ENCODE data around the gene CACNA2D1. TPM values are rescaled to one million over a fixed set of nuclear protein-coding genes. Genes with fewer than 3 reads are reported as not detected.

CACNA2D1 gene
- total RNA-seq, 1 experiment from 2014 or later, result 9.8 TPM

DNA sequence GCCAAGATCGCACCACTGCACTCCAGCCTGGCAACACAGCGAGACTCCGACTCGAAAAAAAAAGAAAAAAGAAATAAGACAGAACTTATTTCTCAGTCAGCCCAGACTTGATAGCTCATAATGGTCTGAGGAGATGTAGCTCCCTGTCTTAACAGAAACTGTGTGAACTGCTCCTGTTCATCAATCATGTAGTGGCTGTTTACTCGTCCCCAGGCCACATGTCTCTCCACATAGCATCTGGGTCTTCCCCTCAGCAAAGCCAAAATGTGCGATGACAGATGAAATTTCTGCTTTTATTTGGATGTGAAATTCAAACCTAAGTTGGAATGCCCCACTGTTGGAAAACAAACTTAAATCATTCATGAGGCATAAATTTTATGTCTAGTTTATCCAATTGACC lies 219.0 kb downstream of the CACNA2D1 start:
- ATAC-seq (no peak), DNase-seq (ENCODE audit: low read depth, low spot score) (no peak)
- Histone ChIP-seq H3K9me3 (ENCODE audit: control insufficient read depth, insufficient read depth, low read depth, low read length) (no peaks in the 10 kb centered on the region), H3K4me3 (ENCODE audit: low read depth in 2 of 2, low read length in 2 of 2) (no peak overlapping the region), H3K36me3 (ENCODE audit: control insufficient read depth, insufficient read depth, low read length) (no peaks in the 10 kb centered on the region), H3K27ac (ENCODE audit: low read length) (no peak overlapping the region), H3K27me3 (ENCODE audit: control insufficient read depth, insufficient read depth, low read length) (no peaks in the 10 kb centered on the region), H3K4me1 (ENCODE audit: control insufficient read depth, insufficient read depth, low read length) (no peaks in the 10 kb centered on the region)
- in situ Hi-C loops (cut with HindIII; ENCODE audit: low pct_unique_long_range_greater_than_20kb, low sequenced_read_pairs), result no loop called here
- TF ChIP-seq TCF7L2 (IDR thresholded peaks at IDR 0.05; ENCODE audit: low read depth, low read length) (no peak), POLR2AphosphoS5 (IDR thresholded peaks at IDR 0.05; ENCODE audit: low read depth, low read length) (no peak), SIN3A (IDR thresholded peaks at IDR 0.05; ENCODE audit: borderline replicate concordance, insufficient read depth, low read depth, low read length) (no peak)
- TF ChIP-seq, protein P1, sequence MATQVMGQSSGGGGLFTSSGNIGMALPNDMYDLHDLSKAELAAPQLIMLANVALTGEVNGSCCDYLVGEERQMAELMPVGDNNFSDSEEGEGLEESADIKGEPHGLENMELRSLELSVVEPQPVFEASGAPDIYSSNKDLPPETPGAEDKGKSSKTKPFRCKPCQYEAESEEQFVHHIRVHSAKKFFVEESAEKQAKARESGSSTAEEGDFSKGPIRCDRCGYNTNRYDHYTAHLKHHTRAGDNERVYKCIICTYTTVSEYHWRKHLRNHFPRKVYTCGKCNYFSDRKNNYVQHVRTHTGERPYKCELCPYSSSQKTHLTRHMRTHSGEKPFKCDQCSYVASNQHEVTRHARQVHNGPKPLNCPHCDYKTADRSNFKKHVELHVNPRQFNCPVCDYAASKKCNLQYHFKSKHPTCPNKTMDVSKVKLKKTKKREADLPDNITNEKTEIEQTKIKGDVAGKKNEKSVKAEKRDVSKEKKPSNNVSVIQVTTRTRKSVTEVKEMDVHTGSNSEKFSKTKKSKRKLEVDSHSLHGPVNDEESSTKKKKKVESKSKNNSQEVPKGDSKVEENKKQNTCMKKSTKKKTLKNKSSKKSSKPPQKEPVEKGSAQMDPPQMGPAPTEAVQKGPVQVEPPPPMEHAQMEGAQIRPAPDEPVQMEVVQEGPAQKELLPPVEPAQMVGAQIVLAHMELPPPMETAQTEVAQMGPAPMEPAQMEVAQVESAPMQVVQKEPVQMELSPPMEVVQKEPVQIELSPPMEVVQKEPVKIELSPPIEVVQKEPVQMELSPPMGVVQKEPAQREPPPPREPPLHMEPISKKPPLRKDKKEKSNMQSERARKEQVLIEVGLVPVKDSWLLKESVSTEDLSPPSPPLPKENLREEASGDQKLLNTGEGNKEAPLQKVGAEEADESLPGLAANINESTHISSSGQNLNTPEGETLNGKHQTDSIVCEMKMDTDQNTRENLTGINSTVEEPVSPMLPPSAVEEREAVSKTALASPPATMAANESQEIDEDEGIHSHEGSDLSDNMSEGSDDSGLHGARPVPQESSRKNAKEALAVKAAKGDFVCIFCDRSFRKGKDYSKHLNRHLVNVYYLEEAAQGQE (IDR thresholded peaks at IDR 0.05; ENCODE audit: insufficient read depth in 1 of 2, low read depth in 2 of 2, low read length in 1 of 2), result no peak
- TF ChIP-seq, protein P2, sequence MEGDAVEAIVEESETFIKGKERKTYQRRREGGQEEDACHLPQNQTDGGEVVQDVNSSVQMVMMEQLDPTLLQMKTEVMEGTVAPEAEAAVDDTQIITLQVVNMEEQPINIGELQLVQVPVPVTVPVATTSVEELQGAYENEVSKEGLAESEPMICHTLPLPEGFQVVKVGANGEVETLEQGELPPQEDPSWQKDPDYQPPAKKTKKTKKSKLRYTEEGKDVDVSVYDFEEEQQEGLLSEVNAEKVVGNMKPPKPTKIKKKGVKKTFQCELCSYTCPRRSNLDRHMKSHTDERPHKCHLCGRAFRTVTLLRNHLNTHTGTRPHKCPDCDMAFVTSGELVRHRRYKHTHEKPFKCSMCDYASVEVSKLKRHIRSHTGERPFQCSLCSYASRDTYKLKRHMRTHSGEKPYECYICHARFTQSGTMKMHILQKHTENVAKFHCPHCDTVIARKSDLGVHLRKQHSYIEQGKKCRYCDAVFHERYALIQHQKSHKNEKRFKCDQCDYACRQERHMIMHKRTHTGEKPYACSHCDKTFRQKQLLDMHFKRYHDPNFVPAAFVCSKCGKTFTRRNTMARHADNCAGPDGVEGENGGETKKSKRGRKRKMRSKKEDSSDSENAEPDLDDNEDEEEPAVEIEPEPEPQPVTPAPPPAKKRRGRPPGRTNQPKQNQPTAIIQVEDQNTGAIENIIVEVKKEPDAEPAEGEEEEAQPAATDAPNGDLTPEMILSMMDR (IDR thresholded peaks at IDR 0.05), result no peak
- no TSS peak for BruUV-seq (replicated peaks)
- intact Hi-C loops (cut with micrococcal nuclease; ENCODE audit: unreplicated experiment), result no loop called here
- POLR2A ChIA-PET, result no interaction called here
- CTCF ChIA-PET, result no interaction called here

DNA sequence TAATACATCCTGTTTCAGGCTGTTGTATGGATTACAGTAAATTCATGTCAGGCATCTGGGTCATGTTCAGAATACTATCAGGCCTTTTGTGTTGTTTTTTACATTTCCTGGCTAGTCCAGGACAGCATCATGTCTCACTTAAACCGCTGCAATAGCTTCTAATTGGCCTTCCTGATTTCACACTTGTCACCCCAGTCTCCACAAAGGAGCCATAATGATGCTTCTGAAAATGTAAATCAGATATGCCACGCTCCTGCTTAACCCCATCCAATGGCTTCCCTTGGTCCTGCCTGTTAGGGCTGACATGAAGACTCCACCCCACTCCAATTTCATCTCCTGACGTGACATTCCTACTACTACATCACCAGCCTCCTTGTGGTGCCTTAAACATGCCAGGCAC lies 220.0 kb downstream of the CACNA2D1 start:
- no peaks in the 10 kb centered on the region for H3K4me1 ChIP-seq (ENCODE audit: control insufficient read depth, insufficient read depth, low read length)
- no TSS peak for BruUV-seq (replicated peaks)
- intact Hi-C loops (cut with micrococcal nuclease; ENCODE audit: unreplicated experiment), result no loop called here
- no peaks in the 10 kb centered on the region for H3K36me3 ChIP-seq (ENCODE audit: control insufficient read depth, insufficient read depth, low read length)
- CTCF ChIA-PET, result no interaction called here
- no peak overlapping the region for H3K27ac ChIP-seq (ENCODE audit: low read length)
- TF ChIP-seq POLR2AphosphoS5 (IDR thresholded peaks at IDR 0.05; ENCODE audit: low read depth, low read length) (no peak), TCF7L2 (IDR thresholded peaks at IDR 0.05; ENCODE audit: low read depth, low read length) (no peak), SIN3A (IDR thresholded peaks at IDR 0.05; ENCODE audit: borderline replicate concordance, insufficient read depth, low read depth, low read length) (no peak)
- TF ChIP-seq, protein P2 (IDR thresholded peaks at IDR 0.05), result no peak
- TF ChIP-seq, protein P1 (IDR thresholded peaks at IDR 0.05; ENCODE audit: insufficient read depth in 1 of 2, low read depth in 2 of 2, low read length in 1 of 2), result no peak
- no peak for DNase-seq (ENCODE audit: low read depth, low spot score)
- ATAC-seq, result no peak
- POLR2A ChIA-PET, result no interaction called here
- H3K27me3 ChIP-seq (ENCODE audit: control insufficient read depth, insufficient read depth, low read length), result no peaks in the 10 kb centered on the region
- no peak overlapping the region for H3K4me3 ChIP-seq (ENCODE audit: low read depth in 2 of 2, low read length in 2 of 2)
- in situ Hi-C loops (cut with HindIII; ENCODE audit: low pct_unique_long_range_greater_than_20kb, low sequenced_read_pairs), result no loop called here
- H3K9me3 ChIP-seq (ENCODE audit: control insufficient read depth, insufficient read depth, low read depth, low read length), result no peaks in the 10 kb centered on the region
